IPS-20b (cell line): ENCODE measurements around the gene DTX3.

Experiments used
- H3K27ac ChIP-seq: one replicate; pipeline ENCODE4 v1.5.1; 2013; ENCODE audit warnings: low read length
- H3K27me3 ChIP-seq: 2 replicates; pipeline ENCODE4 v1.6.1; 2013; ENCODE audit warnings: mild to moderate bottlenecking, low read length, inconsistent platforms; ENCODE audit not compliant: insufficient read depth
- H3K36me3 ChIP-seq: 2 replicates; pipeline ENCODE4 v1.6.1; 2013; ENCODE audit warnings: low read depth, mild to moderate bottlenecking, inconsistent platforms, low read length, moderate library complexity; ENCODE audit not compliant: insufficient read depth
- H3K4me1 ChIP-seq: 2 replicates; pipeline ENCODE4 v1.6.1; 2013; ENCODE audit warnings: mild to moderate bottlenecking, control low read depth, inconsistent platforms, low read length, moderate library complexity; ENCODE audit not compliant: insufficient read depth
- H3K4me3 ChIP-seq: 2 replicates; pipeline ENCODE4 v1.5.1; 2013; ENCODE audit warnings: mild to moderate bottlenecking, low read length, inconsistent platforms
- H3K9ac ChIP-seq: 2 replicates; pipeline ENCODE4 v1.6.1; 2013; ENCODE audit warnings: low read depth, mild to moderate bottlenecking, inconsistent platforms, low read length, moderate library complexity
- H3K9me3 ChIP-seq: 2 replicates; pipeline ENCODE4 v1.6.1; 2013; ENCODE audit warnings: mild to moderate bottlenecking, low read depth, low read length, inconsistent platforms; ENCODE audit not compliant: insufficient read depth

Gene DTX3

GRCh38 chr12:57624441-57625220 is 20.0 kb downstream of the DTX3 start:
- no peaks in the 10 kb centered on the region for H3K36me3 ChIP-seq
- H3K27me3 ChIP-seq, result peaks cover 100% of the 10 kb centered on the region

GRCh38 chr12:57625261-57626032 is 20.8 kb downstream of the DTX3 start:
- Histone ChIP-seq H3K36me3 (no peaks in the 10 kb centered on the region), H3K27me3 (peaks cover 100% of the 10 kb centered on the region), H3K4me1 (0 out of 2 replicates have a peak, but pooled peaks cover 2% of the 10 kb centered on the region), H3K4me3 (no peak overlapping the region), H3K9ac (no peak overlapping the region), H3K9me3 (peaks cover 2% of the 10 kb centered on the region; the same call in 1 of the 2 replicates), H3K27ac (no peak overlapping the region)

More at GRCh38 chr12:57624441-57625220, 20.0 kb downstream of the DTX3 start:
- Histone ChIP-seq H3K9me3 (peaks cover 7% of the 10 kb centered on the region; the same call in 1 of the 2 replicates), H3K27ac (no peak overlapping the region), H3K4me1 (0 out of 2 replicates have a peak, but pooled peaks cover 2% of the 10 kb centered on the region), H3K9ac (no peak overlapping the region), H3K4me3 (no peak overlapping the region)

DNA sequence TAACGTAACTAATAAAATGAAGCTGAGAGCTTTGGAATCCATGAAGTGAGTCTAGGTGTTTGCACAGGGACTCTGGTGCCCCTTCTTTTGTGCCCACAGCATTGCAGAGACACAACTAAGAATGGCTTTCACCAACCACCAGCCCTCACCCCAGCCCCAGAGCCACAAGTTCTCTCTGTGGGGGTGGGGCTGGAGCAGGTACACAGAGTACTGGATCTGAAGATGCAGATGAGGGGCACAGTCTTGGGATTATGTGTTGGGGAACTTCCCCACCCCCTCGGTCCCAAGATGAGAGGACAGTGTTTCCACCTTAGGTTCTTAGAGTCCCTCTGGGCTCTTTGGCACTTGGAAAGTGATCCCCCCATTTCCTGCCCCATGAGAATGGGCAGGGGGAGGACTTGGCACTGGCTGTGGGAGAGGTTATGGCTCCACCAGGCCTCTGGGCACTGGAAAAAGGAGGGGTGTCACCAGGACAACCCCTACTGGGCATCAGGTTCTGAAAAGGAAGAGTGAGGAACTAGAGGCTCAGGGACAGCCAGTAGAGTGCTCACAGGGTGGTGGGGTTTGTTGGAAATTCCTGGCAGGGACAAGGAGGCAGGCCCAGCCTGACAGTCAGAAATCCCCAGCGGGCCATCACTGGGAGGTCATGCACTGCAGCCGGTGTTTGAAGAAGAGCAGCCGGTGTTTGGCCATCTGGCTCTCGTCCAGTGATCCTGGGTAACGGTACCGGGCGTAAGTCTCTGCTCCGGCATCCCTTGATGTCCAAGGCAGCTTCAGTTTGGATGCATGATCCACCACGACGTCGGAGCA is 21.7 kb downstream of the DTX3 start:
- Histone ChIP-seq H3K27ac (no peak overlapping the region), H3K9me3 (no peaks in the 10 kb centered on the region), H3K4me3 (no peak overlapping the region), H3K4me1 (peaks cover 5% of the 10 kb centered on the region; the same call in 1 of the 2 replicates), H3K9ac (no peak overlapping the region), H3K27me3 (peaks cover 100% of the 10 kb centered on the region), H3K36me3 (no peaks in the 10 kb centered on the region)

GRCh38 chr12:57626921-57627445 is 22.4 kb downstream of the DTX3 start:
- H3K4me3 ChIP-seq, result no peak overlapping the region
- H3K27ac ChIP-seq, result no peak overlapping the region
- H3K36me3 ChIP-seq, result no peaks in the 10 kb centered on the region
- H3K9me3 ChIP-seq, result no peaks in the 10 kb centered on the region
- no peak overlapping the region for H3K9ac ChIP-seq
- peaks cover 5% of the 10 kb centered on the region; the same call in 1 of the 2 replicates for H3K4me1 ChIP-seq
- H3K27me3 ChIP-seq, result peaks cover 100% of the 10 kb centered on the region

DNA sequence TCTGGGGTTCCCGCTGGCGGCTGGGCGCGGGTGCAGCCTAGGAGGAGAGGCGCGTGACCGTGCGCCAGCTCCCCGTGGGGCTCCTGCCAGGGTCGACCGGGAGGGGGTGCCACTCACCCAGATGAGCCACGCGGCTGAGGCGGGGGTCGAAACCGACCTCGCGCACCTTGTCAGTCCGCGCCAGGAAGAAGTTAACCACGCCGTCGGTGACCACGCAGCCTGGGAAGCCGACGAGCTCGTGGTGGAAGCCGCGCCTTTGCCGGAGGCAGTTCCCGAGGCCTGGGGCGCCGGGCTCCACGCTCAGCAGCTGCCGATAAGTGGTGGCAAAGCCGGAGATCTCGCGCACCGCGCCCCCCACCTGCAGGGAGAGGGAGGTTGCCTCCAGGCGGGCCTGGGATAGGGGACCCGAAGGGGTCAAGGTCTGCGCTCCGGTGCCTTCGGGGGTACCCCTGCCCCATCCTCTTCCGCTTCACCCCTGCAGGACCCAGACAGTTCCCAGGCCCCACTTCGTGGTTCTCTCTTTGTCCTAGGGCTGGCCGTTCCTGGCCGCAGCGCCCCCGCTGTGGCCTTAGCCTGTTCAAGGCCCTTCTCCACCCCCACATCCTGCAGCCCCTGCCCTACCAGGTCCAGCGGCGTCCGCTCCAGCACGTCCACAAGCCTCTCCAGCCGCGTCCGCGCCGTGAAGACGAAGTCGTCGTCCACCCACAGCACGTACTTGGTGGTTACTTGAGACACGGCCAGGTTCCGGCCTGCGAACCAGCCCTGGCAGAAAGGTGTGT is 23.1 kb downstream of the DTX3 start:
- Histone ChIP-seq H3K4me1 (peaks cover 5% of the 10 kb centered on the region; the same call in 1 of the 2 replicates), H3K9ac (no peak overlapping the region), H3K27ac (no peak overlapping the region), H3K4me3 (peak overlapping the region; percentile 49; the same call in 1 of the 2 replicates), H3K36me3 (no peaks in the 10 kb centered on the region), H3K9me3 (no peaks in the 10 kb centered on the region), H3K27me3 (peaks cover 100% of the 10 kb centered on the region)

- Histone ChIP-seq H3K9me3 (no peaks in the 10 kb centered on the region), H3K27me3 (peaks cover 100% of the 10 kb centered on the region), H3K36me3 (no peaks in the 10 kb centered on the region), H3K27ac (no peak overlapping the region), H3K4me1 (peaks cover 9% of the 10 kb centered on the region; the same call in 1 of the 2 replicates), H3K4me3 (peak overlapping the region; percentile 49; the same call in 1 of the 2 replicates), H3K9ac (no peak overlapping the region)
These were observed 23.9 kb downstream of the DTX3 start for GRCh38 chr12:57628280-57629191.

- Histone ChIP-seq H3K4me3 (no peak overlapping the region), H3K27ac (no peak overlapping the region), H3K9ac (no peak overlapping the region), H3K9me3 (no peaks in the 10 kb centered on the region), H3K27me3 (peaks cover 99% of the 10 kb centered on the region), H3K4me1 (peaks cover 10% of the 10 kb centered on the region; the same call in 1 of the 2 replicates), H3K36me3 (no peaks in the 10 kb centered on the region)
These were observed 25.4 kb downstream of the DTX3 start for GRCh38 chr12:57629897-57630471.

DNA sequence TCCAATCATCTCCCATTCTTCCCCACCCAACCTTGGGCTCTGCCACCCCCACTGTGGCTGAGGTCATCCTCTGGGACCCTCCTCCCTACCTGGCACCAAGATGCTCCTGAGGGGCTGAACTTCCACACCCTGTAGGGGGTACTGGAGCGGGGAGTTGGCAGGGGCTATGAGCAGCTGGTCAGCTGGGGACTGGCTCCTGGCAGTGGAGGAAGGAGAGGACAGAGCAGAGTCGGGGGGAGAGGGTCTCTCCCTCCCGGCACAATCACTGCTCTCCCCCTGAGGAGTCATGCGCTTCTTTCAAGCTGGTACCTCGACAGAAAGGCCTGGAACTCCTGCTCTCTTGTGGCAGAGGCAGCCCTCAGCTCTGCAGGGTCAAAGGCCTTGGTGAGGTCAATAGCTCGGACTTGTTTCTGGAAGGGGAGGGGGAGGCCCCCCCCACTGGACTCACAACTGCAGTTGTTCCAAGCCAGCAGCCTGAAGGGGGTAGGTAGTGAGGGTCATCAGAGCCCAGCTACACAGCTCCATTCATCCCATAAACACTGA is 26.3 kb downstream of the DTX3 start:
- Histone ChIP-seq H3K4me1 (peaks cover 10% of the 10 kb centered on the region; the same call in 1 of the 2 replicates), H3K27me3 (peaks cover 97% of the 10 kb centered on the region), H3K27ac (no peak overlapping the region), H3K4me3 (no peak overlapping the region), H3K9me3 (no peaks in the 10 kb centered on the region), H3K9ac (no peak overlapping the region), H3K36me3 (no peaks in the 10 kb centered on the region)

GRCh38 chr12:57631566-57632072 is 27.0 kb downstream of the DTX3 start:
- Histone ChIP-seq H3K4me1 (peaks cover 10% of the 10 kb centered on the region; the same call in 1 of the 2 replicates), H3K27ac (no peak overlapping the region), H3K9ac (no peak overlapping the region; the same call in 1 of the 2 replicates), H3K4me3 (peak overlapping the region; percentile 66), H3K9me3 (no peaks in the 10 kb centered on the region), H3K36me3 (no peaks in the 10 kb centered on the region), H3K27me3 (peaks cover 90% of the 10 kb centered on the region)
